GM23248 (cell line): ENCODE results near the gene RAPGEF2.

Experiments
- EZH2 ChIP-seq: fragments of 200-600 bp; sonication (generic); IDR thresholded peaks from 2 replicates; pipeline ENCODE4 v1.6.1; 2018; ENCODE audit warnings: antibody characterized with exemption, mild to moderate bottlenecking; ENCODE audit not compliant: insufficient read depth, poor library complexity, severe bottlenecking
- EZH2phosphoT487 ChIP-seq: fragments of 200-600 bp; sonication (generic); IDR thresholded peaks from 2 replicates; pipeline ENCODE4 v1.6.1; 2018; ENCODE audit warnings: antibody characterized with exemption, moderate library complexity, mild to moderate bottlenecking, low read depth; ENCODE audit not compliant: insufficient read depth

DNA sequence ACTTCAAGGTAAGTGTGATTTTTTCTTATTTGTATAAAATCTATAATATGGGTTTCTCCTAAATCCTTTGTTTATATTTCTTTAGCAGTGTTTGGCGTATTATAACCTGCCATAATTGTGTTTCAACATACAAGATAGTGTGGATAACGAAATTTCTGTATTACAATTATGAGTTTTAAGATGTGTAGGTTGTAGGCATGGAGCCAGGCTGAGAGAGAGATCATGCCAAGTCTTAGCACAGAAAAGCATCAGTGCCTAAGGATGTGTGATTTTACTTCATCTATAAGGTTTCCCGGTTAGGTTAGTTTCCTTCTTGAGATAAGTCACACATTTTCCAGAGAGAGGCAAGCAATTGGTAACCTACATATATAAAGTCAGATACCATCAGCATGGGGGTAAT, 161.2 kb downstream of the RAPGEF2 start:
- TF ChIP-seq EZH2 (no peak), EZH2phosphoT487 (no peak)
